ENCODE data around the gene IMMP2L. TPM values are rescaled to one million over a fixed set of nuclear protein-coding genes. Genes with fewer than 3 reads are reported as not detected.

IMMP2L gene
- total and polyA plus RNA-seq, 8 donors, result 2.5 to 40.8 (median 20.0) TPM; not detected in 1

DNA sequence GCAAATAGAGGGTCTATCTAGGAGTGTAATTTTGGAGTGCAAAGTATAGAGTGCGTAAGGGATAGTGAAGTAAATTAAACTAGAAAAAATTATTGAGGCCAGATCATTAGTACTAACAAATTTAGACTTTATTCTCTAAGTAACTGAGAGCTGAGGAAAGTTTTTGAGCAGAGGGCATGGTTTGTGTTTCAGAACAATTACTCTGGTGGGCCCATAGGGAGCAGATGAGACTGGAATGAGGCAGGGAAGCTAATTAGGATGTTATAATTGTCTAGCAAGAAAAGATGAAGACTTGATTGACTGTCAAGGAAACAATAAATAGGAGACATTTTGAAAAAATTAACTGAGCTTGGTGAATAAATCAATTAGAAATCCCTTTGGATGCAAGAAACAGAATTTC is 37.8 kb upstream of the IMMP2L start:
- WGBS, 5 donors, result 92 to 100% (median 97%) methylated on average over 1 of the region's 1 CpG
- Histone ChIP-seq H3K27ac (no peak overlapping the region), H3K36me3 (no peaks in the 10 kb centered on the region), H3K27me3 (no peaks in the 10 kb centered on the region), H3K4me3 (no peak overlapping the region), H3K9me3 (peaks cover 0 to 10% (median 4%) of the 10 kb centered on the region in 4 donors), H3K4me1 (no peaks in the 10 kb centered on the region)
- DNase-seq, result no peak
- TF ChIP-seq POLR2A (IDR thresholded peaks at IDR 0.05) (no peak), POLR2AphosphoS5 (IDR thresholded peaks at IDR 0.05) (no peak), EP300 (IDR thresholded peaks at IDR 0.05) (no peak)
- TF ChIP-seq, protein P1, sequence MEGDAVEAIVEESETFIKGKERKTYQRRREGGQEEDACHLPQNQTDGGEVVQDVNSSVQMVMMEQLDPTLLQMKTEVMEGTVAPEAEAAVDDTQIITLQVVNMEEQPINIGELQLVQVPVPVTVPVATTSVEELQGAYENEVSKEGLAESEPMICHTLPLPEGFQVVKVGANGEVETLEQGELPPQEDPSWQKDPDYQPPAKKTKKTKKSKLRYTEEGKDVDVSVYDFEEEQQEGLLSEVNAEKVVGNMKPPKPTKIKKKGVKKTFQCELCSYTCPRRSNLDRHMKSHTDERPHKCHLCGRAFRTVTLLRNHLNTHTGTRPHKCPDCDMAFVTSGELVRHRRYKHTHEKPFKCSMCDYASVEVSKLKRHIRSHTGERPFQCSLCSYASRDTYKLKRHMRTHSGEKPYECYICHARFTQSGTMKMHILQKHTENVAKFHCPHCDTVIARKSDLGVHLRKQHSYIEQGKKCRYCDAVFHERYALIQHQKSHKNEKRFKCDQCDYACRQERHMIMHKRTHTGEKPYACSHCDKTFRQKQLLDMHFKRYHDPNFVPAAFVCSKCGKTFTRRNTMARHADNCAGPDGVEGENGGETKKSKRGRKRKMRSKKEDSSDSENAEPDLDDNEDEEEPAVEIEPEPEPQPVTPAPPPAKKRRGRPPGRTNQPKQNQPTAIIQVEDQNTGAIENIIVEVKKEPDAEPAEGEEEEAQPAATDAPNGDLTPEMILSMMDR (IDR thresholded peaks at IDR 0.05), result no peak
- intact Hi-C loops (cut with DNase I; ENCODE audit: low total_unique reads), result no loop called here

DNA sequence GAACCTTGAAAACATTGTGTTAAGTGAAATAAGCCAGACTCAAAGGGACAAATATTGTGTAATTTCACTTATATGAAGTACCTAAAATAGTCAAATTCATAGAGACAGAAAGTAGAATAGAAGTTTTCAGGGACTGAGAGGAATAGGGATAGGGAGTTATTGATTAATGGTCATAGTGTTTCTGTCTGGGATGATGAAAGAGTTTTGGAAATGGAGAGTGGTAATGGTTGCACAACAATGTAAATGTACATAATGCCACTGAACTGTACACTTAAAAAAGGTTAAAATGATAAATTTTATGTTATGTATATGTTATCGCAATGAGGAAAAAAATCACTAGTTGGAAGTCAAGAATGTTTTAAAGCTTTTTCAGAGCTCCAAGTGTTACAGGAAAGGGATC is 33.5 kb upstream of the IMMP2L start:
- no peaks in the 10 kb centered on the region for H3K36me3 ChIP-seq
- H3K4me1 ChIP-seq, result no peaks in the 10 kb centered on the region
- 93 to 100% (median 98%) methylated on average over 1 of the region's 1 CpG for whole genome bisulfite sequencing, 5 donors
- peaks cover 0 to 10% (median 4%) of the 10 kb centered on the region in 4 donors for H3K9me3 ChIP-seq
- no peak overlapping the region for H3K4me3 ChIP-seq
- intact Hi-C loops (cut with DNase I; ENCODE audit: low total_unique reads), result no loop called here
- H3K27ac ChIP-seq, result no peak overlapping the region
- DNase-seq, result no peak
- H3K27me3 ChIP-seq, result no peaks in the 10 kb centered on the region
- TF ChIP-seq POLR2AphosphoS5 (IDR thresholded peaks at IDR 0.05) (no peak), EP300 (IDR thresholded peaks at IDR 0.05) (no peak), POLR2A (IDR thresholded peaks at IDR 0.05) (no peak)
- TF ChIP-seq, protein P1 (IDR thresholded peaks at IDR 0.05), result no peak

DNA sequence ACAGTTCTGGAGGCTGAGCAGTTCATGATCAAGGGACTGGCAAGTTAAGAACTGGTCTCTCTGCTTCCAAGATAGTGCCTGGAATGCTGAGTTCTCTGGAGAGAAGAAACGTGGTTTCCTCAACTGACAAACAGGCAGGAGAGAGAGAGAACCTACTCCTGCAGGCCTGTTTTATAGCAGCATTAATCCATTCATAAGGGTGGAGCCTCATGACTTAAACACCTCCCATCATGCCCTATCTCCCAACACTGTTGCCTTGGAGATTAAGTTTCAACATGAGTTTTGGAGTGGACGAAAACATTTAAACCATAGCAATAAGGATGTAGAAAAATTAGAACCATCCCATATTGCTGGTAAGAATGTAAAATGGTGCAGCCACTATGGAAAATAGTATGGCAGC is 32.3 kb upstream of the IMMP2L start:
- Histone ChIP-seq H3K9me3 (peaks cover 0 to 10% (median 4%) of the 10 kb centered on the region in 4 donors), H3K4me3 (no peak overlapping the region), H3K27me3 (no peaks in the 10 kb centered on the region), H3K36me3 (no peaks in the 10 kb centered on the region), H3K4me1 (no peaks in the 10 kb centered on the region), H3K27ac (no peak overlapping the region)
- WGBS, 5 donors, result 46 to 55% (median 52%) methylated on average over 2 of the region's 2 CpGs
- no peak for TF ChIP-seq POLR2AphosphoS5 (IDR thresholded peaks at IDR 0.05)
- TF ChIP-seq, protein P1 (IDR thresholded peaks at IDR 0.05), result no peak
- intact Hi-C loops (cut with DNase I; ENCODE audit: low total_unique reads), result no loop called here
- DNase-seq, result peak in 1 of 2 donors; percentile 4

DNA sequence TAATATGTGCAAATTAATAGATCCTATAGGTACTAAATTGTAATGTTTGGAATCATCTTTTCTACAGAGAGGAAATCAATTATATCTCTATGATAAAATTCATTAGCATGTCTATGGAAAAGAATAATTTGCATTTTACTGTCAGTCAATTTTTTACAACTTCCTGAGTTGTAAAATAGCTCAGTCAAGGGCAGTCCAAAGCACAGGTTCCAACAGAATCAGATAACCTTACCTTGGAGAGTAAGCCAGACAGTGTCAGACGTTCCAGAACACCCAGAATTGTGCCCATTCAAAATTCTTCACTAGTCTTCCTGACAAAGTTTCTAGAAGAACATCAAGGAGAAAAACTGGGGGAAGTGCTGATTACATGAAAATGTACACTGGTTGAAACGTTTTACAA is 31.1 kb upstream of the IMMP2L start:
- intact Hi-C loops (cut with DNase I; ENCODE audit: low total_unique reads), result no loop called here
- H3K36me3 ChIP-seq, result no peaks in the 10 kb centered on the region
- H3K4me1 ChIP-seq, result no peaks in the 10 kb centered on the region
- no peaks in the 10 kb centered on the region for H3K27me3 ChIP-seq
- no peak for TF ChIP-seq POLR2AphosphoS5 (IDR thresholded peaks at IDR 0.05)
- TF ChIP-seq, protein P1 (IDR thresholded peaks at IDR 0.05), result no peak
- TF ChIP-seq EP300 (IDR thresholded peaks at IDR 0.05), result no peak
- TF ChIP-seq POLR2A (IDR thresholded peaks at IDR 0.05), result no peak
- 41 to 50% (median 44%) methylated on average over 2 of the region's 2 CpGs for WGBS, 5 donors
- DNase-seq, result no peak
- H3K9me3 ChIP-seq, result peaks cover 0 to 10% (median 4%) of the 10 kb centered on the region in 4 donors
- no peak overlapping the region for H3K4me3 ChIP-seq
- no peak overlapping the region for H3K27ac ChIP-seq
